GM19324 (cell line): ENCODE measurements around the gene PLEKHF1.

Experiments
- ATAC-seq: cut with Tn5 transposase; IDR thresholded peaks from one replicate; pipeline ENCODE4 v1.9.1; 2021; ENCODE audit warnings: mild to moderate bottlenecking, moderate library complexity; ENCODE audit not compliant: unreplicated experiment, low FRiP score

PLEKHF1 gene

DNA sequence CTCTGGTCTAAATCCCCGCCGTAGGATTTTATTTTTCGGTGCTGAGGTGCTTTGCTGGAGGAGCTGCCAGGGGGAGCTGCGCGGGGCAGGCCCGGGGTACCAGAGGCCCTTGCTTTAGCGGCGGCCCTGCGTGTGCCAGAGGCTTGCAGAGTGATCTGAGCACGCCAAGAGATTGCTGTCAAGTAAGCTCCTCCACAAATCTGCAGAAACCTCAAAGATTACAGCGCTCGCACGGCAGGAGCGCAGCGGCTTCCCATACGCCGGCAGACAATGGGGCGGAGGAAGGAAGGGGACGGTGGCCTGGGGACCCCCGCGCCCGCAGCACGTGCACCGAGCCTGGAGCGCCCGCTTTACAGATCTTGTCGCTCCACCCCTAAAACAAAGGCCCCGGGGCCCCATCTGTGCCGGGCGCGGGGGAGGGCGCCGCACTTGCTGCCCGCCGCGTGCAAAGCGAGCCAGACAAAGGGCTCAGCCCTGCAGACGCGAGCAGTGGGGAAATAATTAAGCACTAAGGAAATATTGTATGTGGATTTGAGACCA lies 58.9 kb downstream of the PLEKHF1 start:
- no peak for ATAC-seq

DNA sequence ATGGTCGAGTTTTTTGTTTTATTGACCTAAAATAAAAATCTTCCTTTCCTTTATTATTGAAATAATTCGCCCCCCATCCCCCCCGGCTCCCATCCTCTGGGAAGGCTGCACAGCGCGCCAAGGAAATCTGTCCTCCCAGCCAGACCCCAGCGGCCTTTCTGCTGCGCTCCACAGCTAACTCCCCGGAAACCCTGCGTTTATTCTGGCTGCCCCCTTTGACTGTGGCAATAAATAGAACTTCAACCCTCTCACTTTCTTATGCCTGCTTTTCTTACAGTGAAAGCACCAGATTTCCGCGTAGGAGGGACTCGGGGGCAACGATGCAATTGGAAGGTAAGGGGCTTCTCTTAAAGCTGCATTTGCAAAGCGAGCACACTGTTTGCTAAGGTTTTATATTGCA lies 59.5 kb downstream of the PLEKHF1 start:
- ATAC-seq, result no peak
